ENCODE data around the gene JCAD. TPM values are rescaled to one million over a fixed set of nuclear protein-coding genes. Genes with fewer than 3 reads are reported as not detected.

The JCAD gene
- 3.3 and 8.2 TPM in 2 replicates for total RNA-seq

- no peak for DNase-seq (ENCODE audit: low read depth)
Measured at GRCh38 chr10:30059209-30060107, at the start of gene JCAD. JCAD (minus strand) TSS chr10:30059586; CDS start chr10:30047812, 11,774 bp downstream.

GRCh38 chr10:30106987-30107386, 47.6 kb upstream of the JCAD start:
- no peak for DNase-seq (ENCODE audit: low read depth)

GRCh38 chr10:30103595-30104320, 44.4 kb upstream of the JCAD start:
- DNase-seq (ENCODE audit: low read depth), result peak; percentile 15

GRCh38 chr10:30099706-30100105, 40.3 kb upstream of the JCAD start:
- DNase-seq (ENCODE audit: low read depth), result peak; percentile 34

- DNase-seq (ENCODE audit: low read depth), result no peak
Measured at GRCh38 chr10:30099101-30099500, 39.7 kb upstream of the JCAD start.

GRCh38 chr10:30098629-30099028, 39.2 kb upstream of the JCAD start:
- peak; percentile 37 for DNase-seq (ENCODE audit: low read depth)

GRCh38 chr10:30096564-30096963, 37.2 kb upstream of the JCAD start:
- no peak for DNase-seq (ENCODE audit: low read depth)

GRCh38 chr10:30095631-30096422, 36.4 kb upstream of the JCAD start:
- no peak for DNase-seq (ENCODE audit: low read depth)

- no peak for DNase-seq (ENCODE audit: low read depth)
Measured at GRCh38 chr10:30094601-30095000, 35.2 kb upstream of the JCAD start.

- no peak for DNase-seq (ENCODE audit: low read depth)
Measured at GRCh38 chr10:30093303-30093950, 34.0 kb upstream of the JCAD start.

GRCh38 chr10:30092151-30092790, 32.9 kb upstream of the JCAD start:
- peak; percentile 24 for DNase-seq (ENCODE audit: low read depth)

GRCh38 chr10:30091136-30091535, 31.8 kb upstream of the JCAD start:
- no peak for DNase-seq (ENCODE audit: low read depth)

- DNase-seq (ENCODE audit: low read depth), result no peak
Measured at GRCh38 chr10:30088178-30088577, 28.8 kb upstream of the JCAD start.

GRCh38 chr10:30083934-30084333, 24.5 kb upstream of the JCAD start:
- DNase-seq (ENCODE audit: low read depth), result no peak

- no peak for DNase-seq (ENCODE audit: low read depth)
Measured at GRCh38 chr10:30081182-30081581, 21.8 kb upstream of the JCAD start.

- no peak for DNase-seq (ENCODE audit: low read depth)
Measured at GRCh38 chr10:30080161-30080560, 20.8 kb upstream of the JCAD start.

GRCh38 chr10:30079408-30079807, 20.0 kb upstream of the JCAD start:
- no peak for DNase-seq (ENCODE audit: low read depth)

- DNase-seq (ENCODE audit: low read depth), result no peak
Measured at GRCh38 chr10:30075481-30075880, 16.1 kb upstream of the JCAD start.

- DNase-seq (ENCODE audit: low read depth), result no peak
Measured at GRCh38 chr10:30074933-30075332, 15.5 kb upstream of the JCAD start.

GRCh38 chr10:30074090-30074489, 14.7 kb upstream of the JCAD start:
- no peak for DNase-seq (ENCODE audit: low read depth)

GRCh38 chr10:30073767-30074060, 14.3 kb upstream of the JCAD start:
- no peak for DNase-seq (ENCODE audit: low read depth)
